RPMI7951 (cell line): ENCODE measurements around the gene COMMD3. TPM values are rescaled to one million over a fixed set of nuclear protein-coding genes. Genes with fewer than 3 reads are reported as not detected.
"Not testable (repeated sequence)": the region's sequence is repeated elsewhere in the genome, so short reads cannot be mapped to it uniquely, and the experiment has no call there.

Experiments used
- DNase-seq: peaks from one replicate; pipeline ENCODE4 v3.0.0-alpha.2; 2012; ENCODE audit warnings: low read depth
- total RNA-seq: library from RNA; depleted of rRNA; stranded (reverse); fragments of >200 nt; shearing (Covaris generic); gene quantifications from 2 replicates; pipeline ENCODE4 v1.2.3, GENCODE V29; 2014

COMMD3 gene
- total RNA-seq, 1 experiment from 2014 or later: 92.9 TPM

DNA sequence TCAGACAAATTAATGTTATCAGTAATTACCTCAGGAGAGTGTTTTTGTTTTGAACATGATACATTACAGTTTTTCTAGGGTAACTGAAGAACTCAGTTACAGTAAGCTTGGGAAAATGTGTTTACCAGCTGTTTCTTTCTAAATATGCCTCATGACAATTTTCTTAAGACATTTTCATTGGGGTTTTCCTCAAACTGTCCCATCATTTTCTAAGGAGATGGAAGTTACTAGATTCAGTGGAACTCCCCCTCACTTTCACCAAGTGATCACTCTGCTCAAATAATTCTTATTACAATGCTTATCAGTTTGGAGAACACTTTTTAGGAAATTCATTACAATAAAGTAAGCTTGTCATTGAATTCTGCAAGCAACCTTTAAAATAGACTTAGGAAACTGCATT is 22.7 kb downstream of the COMMD3 start:
- no peak for DNase-seq

DNA sequence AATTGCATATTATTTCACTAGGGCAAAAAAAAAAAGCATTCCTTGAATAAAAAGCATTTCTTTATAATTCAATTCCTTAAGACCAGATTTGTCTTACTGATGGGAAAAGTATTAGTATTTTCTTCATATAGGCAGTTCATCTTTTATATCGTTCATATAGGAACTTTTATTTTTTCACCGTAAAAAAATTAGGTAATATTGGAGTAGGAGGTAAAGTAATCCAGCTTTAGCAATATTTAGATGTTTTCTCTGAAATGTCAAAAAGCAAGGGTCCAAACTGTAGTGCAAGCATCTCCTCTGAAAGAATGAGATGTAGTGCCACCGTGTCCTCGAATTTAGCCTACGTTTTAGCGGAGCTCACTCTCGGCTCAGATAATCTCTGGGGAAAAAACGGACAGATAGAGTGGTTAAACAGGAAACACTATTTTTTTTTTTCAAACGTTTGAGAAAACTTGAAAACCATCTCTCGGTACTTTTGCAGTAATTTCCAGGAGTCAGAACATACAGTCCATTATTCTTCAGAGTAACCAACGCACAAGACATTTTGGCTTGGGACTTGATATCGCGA is 23.7 kb downstream of the COMMD3 start:
- no peak for DNase-seq

DNA sequence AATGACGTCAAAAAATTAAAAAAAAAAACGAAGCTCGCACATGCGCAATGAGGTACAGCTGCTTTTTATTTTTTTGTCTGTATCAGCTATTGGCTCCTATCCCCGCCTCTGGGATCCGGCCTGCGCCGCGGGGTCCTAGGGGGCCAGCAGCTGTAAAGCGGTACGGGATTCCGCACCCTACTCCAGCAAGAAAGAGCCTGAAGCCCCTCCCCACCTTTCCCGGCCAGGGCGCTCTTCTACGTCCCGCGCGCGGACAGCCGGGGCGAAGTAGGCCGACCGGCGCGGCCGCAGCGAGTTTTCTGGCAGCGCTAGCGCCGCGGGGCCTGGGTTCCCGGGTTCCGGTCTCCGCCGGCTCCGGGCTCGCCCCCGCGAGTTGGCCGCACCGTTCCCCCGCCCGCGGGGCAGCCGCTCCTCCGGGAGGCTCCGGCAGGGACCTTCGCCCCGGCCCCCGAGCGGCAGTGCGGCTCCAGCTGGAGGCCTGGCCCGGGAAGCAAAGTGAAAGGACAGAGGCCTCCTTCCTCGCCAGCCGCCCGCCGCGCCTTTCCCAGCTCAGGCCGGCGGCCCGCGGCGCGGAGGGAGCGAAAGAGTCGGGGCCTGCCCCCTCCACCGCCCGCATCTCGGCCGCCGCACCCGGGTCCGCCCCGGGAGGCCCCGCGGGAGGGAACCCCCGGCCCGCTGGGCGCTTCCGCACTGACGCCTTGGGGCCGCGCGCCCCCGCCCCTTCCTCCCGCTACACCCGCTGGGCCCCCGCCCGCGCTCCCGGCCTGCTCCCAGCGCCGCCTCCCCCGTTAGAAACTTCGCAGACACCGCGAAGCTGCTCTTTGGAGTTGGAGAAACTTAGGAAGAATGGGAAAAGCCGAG is 24.4 kb downstream of the COMMD3 start:
- peak; percentile 80 for DNase-seq

DNA sequence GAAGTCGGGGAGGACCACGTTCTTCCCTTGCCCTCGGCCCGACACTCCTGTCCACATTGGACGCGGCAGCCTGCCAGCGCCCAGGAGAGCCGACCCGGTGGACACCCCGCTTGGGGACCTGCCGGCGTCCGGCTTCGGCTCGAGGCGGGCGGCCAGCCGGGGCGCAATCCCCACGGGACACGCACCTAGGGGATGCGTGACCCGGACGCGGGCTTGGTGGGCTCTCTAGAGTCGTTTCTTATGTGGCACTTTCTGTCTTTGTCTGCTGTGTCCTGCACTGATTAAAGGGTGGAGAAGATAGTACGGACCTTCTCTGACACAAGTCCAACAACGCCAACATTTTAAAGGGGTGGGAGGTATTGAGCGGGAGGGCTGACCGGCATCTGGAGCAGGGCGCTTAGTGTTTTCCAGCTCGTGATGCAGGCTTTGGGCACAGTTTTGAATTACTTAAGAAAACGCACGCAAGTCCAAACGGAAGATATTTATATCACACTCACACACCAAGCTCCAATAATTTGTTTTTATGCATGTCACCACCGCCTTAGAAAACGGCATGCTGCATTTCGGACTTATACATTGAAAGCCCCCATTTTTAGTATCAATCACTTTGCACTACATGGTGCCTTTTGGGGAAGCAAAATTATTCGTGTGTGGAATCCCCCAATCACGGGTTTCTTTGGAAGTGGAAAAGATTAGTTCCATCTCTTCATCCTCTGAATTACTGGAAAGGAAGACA is 25.2 kb downstream of the COMMD3 start:
- peak; percentile 37 for DNase-seq

DNA sequence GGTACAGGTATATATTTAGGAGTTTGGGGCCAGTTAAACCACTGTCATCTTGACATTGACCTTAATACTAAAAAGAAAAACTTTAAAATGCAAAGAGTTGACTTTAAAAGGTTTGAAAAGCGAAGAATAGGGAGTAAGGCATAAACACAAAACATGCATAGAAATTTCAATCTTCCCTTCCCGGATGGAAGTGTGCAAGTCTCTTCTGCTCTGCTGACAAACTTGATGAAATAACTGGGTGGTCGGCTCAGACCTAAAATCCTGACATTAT is 25.7 kb downstream of the COMMD3 start:
- no peak for DNase-seq

DNA sequence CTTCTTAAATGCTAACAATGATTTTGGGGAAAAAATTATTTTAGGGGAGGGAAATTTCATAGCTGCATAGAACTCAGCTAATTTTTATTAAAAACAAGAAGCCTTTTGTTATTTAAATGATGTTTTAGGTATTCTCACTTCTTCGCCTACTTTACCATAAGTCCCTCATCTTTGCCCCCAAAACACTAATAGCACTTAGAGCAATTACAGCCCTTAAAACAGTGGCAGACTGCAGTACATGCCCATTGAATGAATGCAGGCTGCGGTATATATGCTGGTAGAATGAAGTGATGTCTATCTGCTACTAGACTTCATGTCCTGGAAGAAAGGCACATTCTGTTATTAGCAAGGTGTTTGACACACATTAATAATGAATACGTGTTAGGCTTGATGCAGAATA is 26.2 kb downstream of the COMMD3 start:
- no peak for DNase-seq

DNA sequence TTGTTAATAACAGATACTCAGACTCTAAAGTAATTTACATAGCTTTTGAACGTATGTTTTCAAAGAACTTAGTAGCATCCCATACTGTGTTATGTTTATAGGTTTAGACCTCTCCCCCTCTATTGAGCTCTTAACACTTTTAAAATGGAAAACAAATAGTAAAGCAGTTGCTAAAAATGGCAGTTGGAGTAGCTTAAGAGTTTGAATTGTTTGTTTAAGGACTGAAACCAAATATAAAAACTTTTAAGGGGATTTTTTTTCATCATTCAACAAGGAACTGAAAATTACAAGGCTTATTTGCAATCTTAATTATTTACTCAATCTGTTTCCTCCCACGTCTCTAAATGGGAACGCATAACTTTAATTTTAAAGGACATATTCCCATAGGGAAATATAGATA is 27.5 kb downstream of the COMMD3 start:
- no peak for DNase-seq

DNA sequence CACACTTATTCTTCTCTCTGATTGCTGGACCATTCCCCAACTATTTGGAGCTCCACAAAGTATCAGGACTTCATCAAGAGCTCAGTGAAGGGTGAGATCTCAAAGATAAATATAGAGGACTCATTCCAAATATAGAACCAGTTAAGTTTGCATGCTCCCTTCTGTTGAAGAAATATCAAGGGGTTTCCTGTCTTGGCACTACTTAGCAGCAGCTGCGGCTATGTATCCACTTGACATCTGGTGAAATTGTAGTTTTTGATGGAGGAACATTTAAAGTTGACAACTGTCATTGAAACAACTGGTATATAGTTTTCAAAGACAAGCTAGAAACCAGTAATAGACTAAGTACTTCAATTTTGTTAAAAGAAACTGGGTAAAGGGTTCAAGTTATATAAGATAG is 28.1 kb downstream of the COMMD3 start:
- no peak for DNase-seq

DNA sequence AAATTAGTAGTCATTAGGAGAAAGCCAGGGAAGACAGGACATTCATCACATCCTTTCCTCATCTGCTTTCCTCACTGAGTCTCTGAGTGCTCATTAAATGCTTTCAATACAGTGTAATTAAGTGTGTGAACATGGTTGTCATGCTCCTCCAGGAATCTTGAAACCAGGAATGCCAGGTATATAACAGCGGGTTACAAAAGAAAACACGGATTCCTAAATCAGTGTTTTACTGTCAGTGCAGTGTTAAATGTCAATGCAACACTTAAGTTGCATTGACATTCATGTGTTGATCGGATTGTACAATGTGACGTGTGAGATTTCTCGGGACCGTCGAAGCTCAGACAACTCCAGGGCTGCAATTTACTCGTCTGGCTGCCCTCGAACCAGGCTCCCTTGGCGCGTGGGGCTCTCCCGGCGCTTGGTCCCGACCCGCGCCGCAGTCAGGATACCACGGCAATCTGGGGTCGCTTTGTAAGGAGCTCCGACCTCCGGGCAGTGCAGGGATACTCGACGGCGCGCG is 28.7 kb downstream of the COMMD3 start:
- DNase-seq: no peak

DNA sequence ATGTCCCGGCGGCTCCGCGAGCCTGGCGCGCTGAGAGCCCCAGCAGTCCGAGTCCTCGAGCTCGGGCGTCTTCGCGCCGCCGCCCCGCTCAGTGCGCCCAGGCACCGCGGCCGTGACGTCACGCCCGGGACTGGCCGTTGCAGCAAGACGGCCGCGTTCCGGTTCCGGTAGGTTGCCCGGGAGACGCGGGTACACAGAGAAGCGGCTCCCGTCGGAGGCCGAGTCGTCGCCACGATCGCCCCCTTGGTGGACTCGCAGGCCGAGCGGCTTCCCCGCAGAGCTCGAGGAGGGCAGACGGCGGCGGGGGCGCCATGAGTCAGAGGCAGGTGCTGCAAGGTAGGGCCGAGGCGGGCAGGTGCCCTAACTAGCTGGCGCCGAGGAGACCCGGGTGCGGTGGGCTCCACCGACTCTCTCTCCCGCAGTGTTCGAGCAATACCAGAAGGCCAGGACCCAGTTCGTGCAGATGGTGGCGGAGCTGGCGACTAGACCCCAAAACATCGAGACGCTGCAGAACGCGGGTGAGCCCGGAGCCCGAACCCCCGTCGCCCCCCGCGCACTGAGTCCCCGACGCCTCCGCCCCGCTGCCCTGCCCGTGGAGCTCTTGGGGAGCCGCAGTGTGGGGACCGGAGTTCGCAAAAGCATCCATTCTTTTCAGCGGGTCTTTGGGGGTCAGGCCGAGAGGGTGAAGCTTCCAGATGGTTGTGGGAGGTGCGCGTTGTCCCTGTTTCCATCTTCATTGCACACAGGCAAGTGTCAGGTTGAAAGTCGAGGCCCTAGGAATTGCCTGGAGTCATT is 29.3 kb downstream of the COMMD3 start, which contains the start of gene SPAG6:
TSS of gene SPAG6 (plus strand) at position 196 of the 795 bp plus-strand sequence. CDS start at position 312, 116 bp downstream.
- DNase-seq: no peak

DNA sequence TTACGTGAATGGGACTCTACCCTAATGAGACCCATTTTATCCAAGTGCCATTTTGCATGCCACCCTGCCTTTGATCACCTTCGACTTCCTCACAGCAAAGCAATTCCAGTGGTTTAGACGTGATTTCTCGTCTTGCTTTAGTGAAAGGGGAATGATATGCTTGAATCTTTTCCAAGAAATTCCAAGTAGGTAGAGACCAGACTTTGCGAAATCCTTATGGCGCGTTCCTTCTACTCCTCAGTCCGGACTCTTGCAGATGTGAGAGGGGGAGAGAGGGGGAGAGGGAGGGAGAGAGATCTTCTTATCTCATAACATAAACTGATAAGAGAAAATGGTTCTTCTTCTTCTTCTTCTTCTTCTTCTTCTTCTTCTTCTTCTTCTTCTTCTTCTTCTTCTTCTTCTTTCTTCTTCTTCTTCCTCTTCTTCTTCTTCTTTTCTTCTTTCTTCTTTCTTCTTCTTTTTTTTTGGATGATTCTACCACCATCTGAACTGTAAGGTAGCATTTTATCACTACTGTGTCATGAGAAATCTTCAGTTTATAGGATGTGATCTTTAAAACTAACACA is 30.0 kb downstream of the COMMD3 start:
- DNase-seq: no peak

DNA sequence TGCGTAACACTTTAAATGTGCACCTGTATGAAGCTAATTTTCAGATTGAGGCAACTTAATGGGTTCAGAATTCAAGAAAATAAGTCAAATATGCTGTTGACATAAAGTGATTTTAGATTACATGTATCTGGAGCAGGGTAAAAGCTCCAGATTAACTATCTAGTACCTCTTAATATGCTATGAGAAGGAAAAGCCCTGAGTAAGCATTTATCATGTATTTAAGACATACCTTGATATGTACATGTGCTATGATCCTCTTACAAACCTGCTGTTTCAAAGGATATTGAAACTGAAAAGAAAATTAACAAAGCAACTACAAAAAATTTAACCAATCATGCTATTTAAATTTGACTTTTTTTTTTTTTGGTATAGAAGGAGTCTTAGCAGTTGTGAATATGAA is 33.6 kb downstream of the COMMD3 start:
- no peak for DNase-seq

DNA sequence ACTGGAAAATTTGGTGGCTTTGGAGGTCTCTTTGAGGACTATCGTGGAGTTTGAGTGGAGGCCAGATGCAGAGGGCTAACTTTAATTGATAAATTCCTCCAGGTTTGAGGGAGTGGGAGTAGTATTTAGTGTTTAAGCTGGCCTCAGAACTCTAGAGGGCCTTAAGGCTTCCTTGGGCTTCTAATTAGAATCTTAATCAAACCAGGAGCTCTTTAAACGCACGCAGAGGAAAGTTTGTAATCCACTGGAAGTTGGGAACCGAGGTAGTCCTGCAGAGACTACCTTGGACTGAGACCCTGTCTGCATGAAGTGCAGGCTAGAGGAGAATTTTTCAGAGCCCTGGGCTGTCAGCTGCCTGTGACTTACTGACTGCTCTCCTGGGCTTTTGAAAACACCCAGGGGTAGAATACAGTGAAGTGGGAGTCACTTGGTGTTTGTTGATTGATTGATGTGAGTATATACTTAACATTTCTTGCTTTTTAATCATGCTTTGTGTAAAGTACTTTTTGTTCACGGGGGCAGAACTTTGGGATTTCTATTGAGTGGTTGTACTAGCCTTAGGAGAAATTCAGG is 35.0 kb downstream of the COMMD3 start:
- DNase-seq: no peak

DNA sequence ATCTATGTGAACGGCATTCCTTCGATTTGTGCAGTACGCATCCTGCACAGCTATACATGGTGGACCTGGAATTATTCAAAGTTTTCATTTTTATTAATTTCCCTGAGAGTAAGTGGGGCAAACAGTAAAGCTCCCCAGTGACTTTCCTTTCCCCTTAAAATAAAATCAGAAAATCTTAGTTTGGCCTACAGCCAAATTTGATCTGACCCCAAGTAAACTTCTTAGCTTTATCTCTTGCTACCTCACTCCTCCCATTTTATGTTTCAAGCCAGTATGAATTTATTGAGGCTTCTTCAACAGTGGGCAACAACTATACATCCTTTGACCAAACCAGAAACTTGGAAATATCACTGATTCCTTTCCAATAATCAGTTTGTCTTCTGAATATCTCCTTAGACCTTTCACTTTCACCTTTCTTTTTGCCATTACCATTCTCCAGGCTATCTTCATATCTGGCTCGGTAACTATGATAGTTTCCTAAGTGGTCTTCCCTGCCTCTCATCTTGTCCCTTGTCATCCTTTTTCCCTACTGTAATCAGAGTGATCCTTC is 40.2 kb downstream of the COMMD3 start:
- no peak for DNase-seq

DNA sequence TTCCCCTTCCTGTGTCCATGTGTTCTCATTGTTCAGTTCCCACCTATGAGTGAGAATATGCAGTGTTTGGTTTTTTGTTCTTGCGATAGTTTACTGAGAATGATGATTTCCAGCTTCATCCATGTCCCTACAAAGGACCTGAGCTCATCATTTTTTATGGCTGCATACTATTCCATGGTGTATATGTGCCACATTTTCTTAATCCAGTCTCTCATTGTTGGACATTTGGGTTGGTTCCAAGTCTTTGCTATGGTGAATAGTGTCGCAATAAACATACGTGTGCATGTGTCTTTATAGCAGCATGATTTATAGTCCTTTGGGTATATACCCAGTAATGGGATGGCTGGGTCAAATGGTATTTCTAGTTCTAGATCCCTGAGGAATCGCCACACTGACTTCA is 41.6 kb downstream of the COMMD3 start:
- DNase-seq: not testable (repeated sequence)

DNA sequence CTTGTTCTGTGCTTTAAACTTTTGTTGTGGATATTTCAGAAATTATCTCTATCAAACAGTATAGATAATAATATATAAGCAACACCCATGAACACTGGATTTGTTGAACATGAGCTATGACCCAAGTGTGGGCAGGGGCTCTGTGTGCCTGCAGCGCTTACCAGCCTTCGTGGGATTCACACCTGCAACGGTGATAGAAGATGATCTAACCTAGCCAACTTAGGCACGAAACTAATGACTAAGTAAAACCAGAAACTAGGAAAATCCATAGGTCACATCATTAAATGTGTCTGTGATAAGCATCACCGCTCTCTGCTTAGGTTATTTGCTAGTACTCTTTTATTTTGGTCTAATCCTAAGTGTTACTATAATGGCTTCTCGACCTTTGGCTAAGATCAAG is 47.1 kb downstream of the COMMD3 start:
- no peak for DNase-seq

DNA sequence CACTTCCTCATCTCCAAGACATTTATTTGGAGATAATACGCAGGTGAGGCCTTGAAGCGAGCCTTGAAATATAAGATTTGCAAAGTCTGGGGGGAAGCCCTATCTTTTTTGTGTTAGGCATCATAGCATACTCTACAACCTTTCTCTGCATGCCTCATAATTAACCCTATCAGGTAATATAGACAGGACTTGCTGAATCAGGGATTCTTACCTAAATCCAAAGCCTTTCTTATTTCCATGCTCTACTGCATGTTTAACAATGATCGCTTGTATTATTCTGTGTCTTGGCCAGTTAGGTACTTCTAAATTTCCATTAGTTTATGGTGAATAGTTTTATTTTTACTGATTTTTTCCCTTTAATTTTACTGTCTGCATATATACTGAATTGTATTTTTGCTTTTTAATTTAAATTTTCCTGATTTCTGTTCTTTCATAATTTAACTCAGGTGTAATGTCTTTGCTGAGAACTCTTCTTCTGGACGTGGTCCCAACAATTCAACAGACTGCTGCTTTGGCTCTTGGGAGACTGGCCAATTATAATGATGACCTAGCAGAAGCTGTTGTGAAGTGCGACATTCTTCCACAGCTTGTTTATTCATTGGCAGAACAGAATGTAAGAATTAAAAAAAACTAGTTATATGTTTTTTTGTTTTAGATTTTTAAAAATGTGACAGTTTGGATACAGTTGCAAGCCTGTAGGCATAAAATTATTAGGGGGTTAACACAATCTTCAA is 48.4 kb downstream of the COMMD3 start:
- DNase-seq: no peak

DNA sequence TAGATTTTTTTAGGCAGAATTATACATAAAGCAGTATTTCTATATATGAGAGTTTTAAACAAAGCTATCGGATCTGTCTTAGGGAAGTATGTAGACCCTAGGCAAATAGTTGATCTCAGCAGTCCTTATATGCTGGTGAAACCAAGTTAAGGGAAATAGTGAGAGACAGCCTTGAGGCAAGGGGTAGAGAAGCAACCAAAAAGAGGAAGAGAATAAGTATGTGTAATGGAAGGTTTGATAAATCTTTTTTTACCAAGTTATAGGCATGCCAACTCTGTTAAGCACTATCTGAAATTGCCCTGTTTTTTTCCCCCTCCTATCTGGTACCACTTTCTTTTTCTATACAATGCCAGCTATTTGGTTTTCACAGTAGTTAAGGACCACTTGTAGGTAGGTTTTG is 49.0 kb downstream of the COMMD3 start:
- no peak for DNase-seq

DNA sequence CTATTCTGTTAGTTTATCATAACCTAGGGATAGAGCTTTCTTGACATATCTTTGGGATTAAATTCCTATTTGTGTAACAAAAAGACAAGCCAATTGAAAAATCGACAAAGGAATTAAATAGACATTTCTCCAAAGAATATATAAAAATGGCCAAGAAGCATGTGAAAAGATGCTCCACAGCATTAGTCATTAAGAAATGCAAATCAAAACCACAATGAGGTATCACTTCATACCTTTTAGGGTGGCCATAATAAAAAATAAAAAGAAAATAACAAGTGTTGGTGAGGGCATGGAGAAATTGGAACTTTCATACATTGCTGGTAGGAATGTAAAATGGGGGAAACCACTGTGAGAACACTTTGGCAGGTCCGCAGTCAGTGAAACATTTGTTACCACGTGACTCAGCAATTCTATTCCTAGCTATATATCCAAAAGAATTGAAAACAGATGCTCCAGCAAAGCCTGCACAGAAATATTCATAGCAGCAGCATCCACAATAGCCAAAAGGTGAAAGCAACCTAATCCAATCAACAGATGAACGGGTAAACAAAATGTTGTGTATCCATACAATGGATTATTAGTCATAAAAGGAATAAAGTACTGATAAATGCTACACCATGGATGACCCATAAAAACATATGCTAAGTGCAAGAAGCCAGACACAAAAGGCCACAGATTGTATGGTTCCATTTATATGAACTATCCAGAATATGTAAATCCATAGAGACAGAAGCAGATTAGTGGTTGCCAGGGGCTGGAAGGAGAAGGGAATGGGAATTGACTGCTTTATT is 49.7 kb downstream of the COMMD3 start:
- DNase-seq: peak; percentile 42

DNA sequence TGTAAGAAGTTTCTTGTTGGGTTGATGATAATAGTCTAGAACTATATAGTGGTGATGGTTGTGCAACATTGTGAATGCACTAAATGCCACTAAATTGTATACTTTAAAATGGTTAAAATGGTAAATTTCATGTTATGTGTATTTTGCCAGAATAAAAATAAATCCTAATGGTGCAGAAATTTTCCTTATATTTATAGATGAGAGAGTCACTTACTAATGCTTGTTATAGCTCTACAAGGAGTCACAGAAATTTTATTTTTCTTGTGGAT is 50.2 kb downstream of the COMMD3 start:
- no peak for DNase-seq
